GM12801 (cell line): ENCODE data around the gene C1orf167.

ENCODE experiments used
- CTCF ChIP-seq: IDR thresholded peaks from one replicate; pipeline ENCODE4 v1.5.1; 2011; ENCODE audit warnings: control low read depth; ENCODE audit not compliant: insufficient read length; ENCODE audit errors: extremely low read depth

Gene C1orf167

GRCh38 chr1:11828511-11828910 is 66.5 kb downstream of the C1orf167 start:
- no peak for TF ChIP-seq CTCF

- no peak for TF ChIP-seq CTCF
Observed at GRCh38 chr1:11831945-11832725, 70.1 kb downstream of the C1orf167 start.

- TF ChIP-seq CTCF = no peak
Observed at GRCh38 chr1:11833497-11833896, 71.5 kb downstream of the C1orf167 start.

- TF ChIP-seq CTCF = no peak
Observed at GRCh38 chr1:11833900-11834299, 71.9 kb downstream of the C1orf167 start.

- TF ChIP-seq CTCF = no peak
Observed at GRCh38 chr1:11835441-11836225, 73.6 kb downstream of the C1orf167 start.

GRCh38 chr1:11836955-11837766 is 75.2 kb downstream of the C1orf167 start:
- TF ChIP-seq CTCF = no peak
